ENCODE measurements around the gene CFDP1.

The CFDP1 gene

GRCh38 chr16:75329943-75330342, 103.4 kb downstream of the CFDP1 start:
- Histone ChIP-seq H3K27me3 (ENCODE audit: insufficient read depth, low read length, poor library complexity, severe bottlenecking) (peaks cover 1% of the 10 kb centered on the region), H3K79me2 (ENCODE audit: insufficient read depth, low read length) (no peaks in the 10 kb centered on the region), H4K20me1 (ENCODE audit: insufficient read depth, low read length, poor library complexity, severe bottlenecking) (no peaks in the 10 kb centered on the region), H3K36me3 (ENCODE audit: insufficient read depth, low read length) (no peaks in the 10 kb centered on the region), H3K4me1 (ENCODE audit: insufficient read depth, low read length, poor library complexity, severe bottlenecking) (peaks cover 13% of the 10 kb centered on the region), H3K9me2 (replicated peaks; ENCODE audit: low read depth, low read length) (no peaks in the 10 kb centered on the region), H3K4me2 (ENCODE audit: low read depth, low read length, poor library complexity, severe bottlenecking) (no peak overlapping the region), H3F3A (ENCODE audit: low read depth) (peaks cover 7% of the 10 kb centered on the region; the same call in 1 of the 2 replicates), H3K9ac (ENCODE audit: low read depth, low read length, poor library complexity, severe bottlenecking) (no peak overlapping the region), H3K9me3 (ENCODE audit: insufficient read depth, low read depth, low read length) (no peaks in the 10 kb centered on the region), H3K4me3 (ENCODE audit: low read length, poor library complexity, severe bottlenecking) (no peak overlapping the region), H2AFZ (ENCODE audit: low read length) (no peak overlapping the region)
- TF ChIP-seq EZH2phosphoT487 (IDR thresholded peaks at IDR 0.05; ENCODE audit: borderline replicate concordance) (no peak), CTCF (conservative IDR thresholded peaks at IDR 0.05; ENCODE audit: low read length) (no peak)

DNA sequence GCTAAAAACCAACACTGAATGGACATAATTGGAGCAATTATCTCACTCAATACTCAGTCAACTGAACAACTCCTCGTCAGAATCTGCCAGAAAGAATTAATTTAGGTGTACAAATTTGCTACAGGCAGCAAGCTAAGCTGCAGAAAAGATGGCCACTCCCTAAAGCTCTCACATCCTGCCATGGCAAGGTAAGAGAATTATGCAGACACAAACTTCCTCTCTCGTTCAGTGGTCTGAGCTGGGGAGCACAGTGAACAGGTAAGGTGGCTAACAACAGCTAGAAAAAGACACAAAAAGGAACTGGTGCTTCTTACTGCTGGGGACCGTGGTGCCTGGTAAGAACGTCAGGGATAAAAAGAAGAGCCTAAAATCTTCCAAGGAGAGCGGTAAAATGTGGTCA, 107.0 kb downstream of the CFDP1 start:
- TF ChIP-seq CTCF (conservative IDR thresholded peaks at IDR 0.05; ENCODE audit: low read length): no peak
- no peak for TF ChIP-seq EZH2phosphoT487 (IDR thresholded peaks at IDR 0.05; ENCODE audit: borderline replicate concordance)
- Histone ChIP-seq H3K4me1 (ENCODE audit: insufficient read depth, low read length, poor library complexity, severe bottlenecking) (no peaks in the 10 kb centered on the region), H3K9me2 (replicated peaks; ENCODE audit: low read depth, low read length) (no peaks in the 10 kb centered on the region), H4K20me1 (ENCODE audit: insufficient read depth, low read length, poor library complexity, severe bottlenecking) (no peaks in the 10 kb centered on the region), H2AFZ (ENCODE audit: low read length) (no peak overlapping the region), H3K79me2 (ENCODE audit: insufficient read depth, low read length) (no peaks in the 10 kb centered on the region), H3F3A (ENCODE audit: low read depth) (no peaks in the 10 kb centered on the region), H3K4me3 (ENCODE audit: low read length, poor library complexity, severe bottlenecking) (no peak overlapping the region), H3K4me2 (ENCODE audit: low read depth, low read length, poor library complexity, severe bottlenecking) (no peak overlapping the region), H3K9ac (ENCODE audit: low read depth, low read length, poor library complexity, severe bottlenecking) (no peak overlapping the region), H3K27me3 (ENCODE audit: insufficient read depth, low read length, poor library complexity, severe bottlenecking) (peaks cover 10% of the 10 kb centered on the region), H3K9me3 (ENCODE audit: insufficient read depth, low read depth, low read length) (no peaks in the 10 kb centered on the region), H3K36me3 (ENCODE audit: insufficient read depth, low read length) (no peaks in the 10 kb centered on the region)

GRCh38 chr16:75323933-75324332, 109.4 kb downstream of the CFDP1 start:
- Histone ChIP-seq H3K4me2 (ENCODE audit: low read depth, low read length, poor library complexity, severe bottlenecking) (no peak overlapping the region), H3K4me1 (ENCODE audit: insufficient read depth, low read length, poor library complexity, severe bottlenecking) (peaks cover 13% of the 10 kb centered on the region), H3K9me2 (replicated peaks; ENCODE audit: low read depth, low read length) (no peaks in the 10 kb centered on the region), H2AFZ (ENCODE audit: low read length) (no peak overlapping the region), H3K9me3 (ENCODE audit: insufficient read depth, low read depth, low read length) (no peaks in the 10 kb centered on the region), H3F3A (ENCODE audit: low read depth) (no peaks in the 10 kb centered on the region), H3K9ac (ENCODE audit: low read depth, low read length, poor library complexity, severe bottlenecking) (no peak overlapping the region), H3K36me3 (ENCODE audit: insufficient read depth, low read length) (no peaks in the 10 kb centered on the region), H3K4me3 (ENCODE audit: low read length, poor library complexity, severe bottlenecking) (no peak overlapping the region), H3K79me2 (ENCODE audit: insufficient read depth, low read length) (no peaks in the 10 kb centered on the region), H3K27me3 (ENCODE audit: insufficient read depth, low read length, poor library complexity, severe bottlenecking) (peaks cover 13% of the 10 kb centered on the region), H4K20me1 (ENCODE audit: insufficient read depth, low read length, poor library complexity, severe bottlenecking) (peaks cover 5% of the 10 kb centered on the region)
- TF ChIP-seq CTCF (conservative IDR thresholded peaks at IDR 0.05; ENCODE audit: low read length) (no peak), EZH2phosphoT487 (IDR thresholded peaks at IDR 0.05; ENCODE audit: borderline replicate concordance) (no peak)

Data from Loucy (cell line).